ENCODE data around the gene STON2. TPM values are rescaled to one million over a fixed set of nuclear protein-coding genes. Genes with fewer than 3 reads are reported as not detected.

STON2 gene
- total RNA-seq, 3 donors from 2014 or later (not counting 1 experiment from before 2014, with no cell fraction given) = 1.7 to 4.8 (median 3.8) TPM

DNA sequence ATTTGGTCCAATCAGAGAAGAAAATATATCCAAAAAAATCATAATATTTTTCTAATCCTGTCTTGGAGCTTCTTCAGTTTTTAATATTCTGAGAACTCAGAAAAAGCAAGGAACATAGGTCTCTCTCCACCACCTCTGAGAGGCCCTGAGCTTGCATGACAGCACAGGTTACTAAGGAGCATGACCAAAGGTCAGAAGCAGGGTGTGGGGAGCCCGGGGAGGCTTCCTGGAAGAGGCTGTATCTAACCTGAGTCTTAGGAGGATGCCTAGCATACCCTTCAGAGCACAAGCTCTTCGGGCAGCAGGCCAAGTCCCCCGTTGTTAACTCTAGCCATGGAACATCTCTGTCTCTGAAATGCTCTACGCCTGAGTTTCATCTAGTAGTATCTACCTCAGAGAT, 15.7 kb upstream of the STON2 start:
- H3K27ac ChIP-seq (ENCODE audit: low read length) = no peak overlapping the region
- Mint-ChIP-seq H3K27me3 (ENCODE audit: low read depth in 2 of 2) (peaks cover 9% of the 10 kb centered on the region in 2 donors), H3K9me3 (peaks cover 0 to 5% of the 10 kb centered on the region in 2 donors), H3K4me1 (peaks cover 0 to 5% of the 10 kb centered on the region in 2 donors), H3K4me3 (no peak overlapping the region), H3K36me3 (no peaks in the 10 kb centered on the region), H3K27ac (no peak overlapping the region)
- intact Hi-C loops (cut with micrococcal nuclease) = no loop called here
- no peaks in the 10 kb centered on the region for H3K27me3 ChIP-seq (ENCODE audit: control insufficient read depth, insufficient read depth, low read length)
- H3K4me1 ChIP-seq (ENCODE audit: control insufficient read depth, insufficient read depth, low read length) = peaks cover 6% of the 10 kb centered on the region
- no peaks in the 10 kb centered on the region for H3K36me3 ChIP-seq (ENCODE audit: control insufficient read depth, insufficient read depth, low read length)
- H3K4me3 ChIP-seq (ENCODE audit: low read length) = no peak overlapping the region
- ATAC-seq (no peak), DNase-seq (no peak)
- TF ChIP-seq, protein P1, sequence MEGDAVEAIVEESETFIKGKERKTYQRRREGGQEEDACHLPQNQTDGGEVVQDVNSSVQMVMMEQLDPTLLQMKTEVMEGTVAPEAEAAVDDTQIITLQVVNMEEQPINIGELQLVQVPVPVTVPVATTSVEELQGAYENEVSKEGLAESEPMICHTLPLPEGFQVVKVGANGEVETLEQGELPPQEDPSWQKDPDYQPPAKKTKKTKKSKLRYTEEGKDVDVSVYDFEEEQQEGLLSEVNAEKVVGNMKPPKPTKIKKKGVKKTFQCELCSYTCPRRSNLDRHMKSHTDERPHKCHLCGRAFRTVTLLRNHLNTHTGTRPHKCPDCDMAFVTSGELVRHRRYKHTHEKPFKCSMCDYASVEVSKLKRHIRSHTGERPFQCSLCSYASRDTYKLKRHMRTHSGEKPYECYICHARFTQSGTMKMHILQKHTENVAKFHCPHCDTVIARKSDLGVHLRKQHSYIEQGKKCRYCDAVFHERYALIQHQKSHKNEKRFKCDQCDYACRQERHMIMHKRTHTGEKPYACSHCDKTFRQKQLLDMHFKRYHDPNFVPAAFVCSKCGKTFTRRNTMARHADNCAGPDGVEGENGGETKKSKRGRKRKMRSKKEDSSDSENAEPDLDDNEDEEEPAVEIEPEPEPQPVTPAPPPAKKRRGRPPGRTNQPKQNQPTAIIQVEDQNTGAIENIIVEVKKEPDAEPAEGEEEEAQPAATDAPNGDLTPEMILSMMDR (IDR thresholded peaks at IDR 0.05) = no peak
- H3K9me3 ChIP-seq (ENCODE audit: control insufficient read depth, insufficient read depth, low read length) = no peaks in the 10 kb centered on the region
- 57% methylated on average over 4 of the region's 4 CpGs for WGBS (ENCODE audit: insufficient coverage)

DNA sequence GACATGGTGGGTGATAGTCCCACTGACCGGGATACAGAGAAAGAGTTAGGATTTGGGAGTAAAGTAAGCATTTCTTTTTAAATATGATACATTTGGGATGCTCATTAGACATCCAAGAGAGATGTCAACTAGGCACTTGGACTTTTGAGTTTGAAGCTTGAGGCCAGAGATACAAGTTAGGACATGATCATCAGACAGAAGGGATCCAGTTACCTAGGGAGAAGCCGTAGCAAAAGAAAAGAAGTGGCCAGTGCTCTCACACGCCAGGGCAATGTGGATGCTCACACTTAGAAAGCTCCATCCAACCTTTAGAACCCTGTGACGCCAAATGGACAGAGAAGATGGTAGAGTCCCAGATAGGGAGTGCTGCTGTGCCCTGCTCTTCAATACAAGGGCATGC, 14.0 kb upstream of the STON2 start:
- Histone ChIP-seq H3K9me3 (ENCODE audit: control insufficient read depth, insufficient read depth, low read length) (no peaks in the 10 kb centered on the region), H3K4me1 (ENCODE audit: control insufficient read depth, insufficient read depth, low read length) (peaks cover 6% of the 10 kb centered on the region), H3K27ac (ENCODE audit: low read length) (no peak overlapping the region), H3K4me3 (ENCODE audit: low read length) (no peak overlapping the region), H3K36me3 (ENCODE audit: control insufficient read depth, insufficient read depth, low read length) (no peaks in the 10 kb centered on the region), H3K27me3 (ENCODE audit: control insufficient read depth, insufficient read depth, low read length) (no peaks in the 10 kb centered on the region)
- no peak overlapping the region for H3K27ac Mint-ChIP-seq
- H3K4me3 Mint-ChIP-seq = no peak overlapping the region
- 91% methylated on average over 4 of the region's 4 CpGs for WGBS (ENCODE audit: insufficient coverage)
- no peaks in the 10 kb centered on the region for H3K36me3 Mint-ChIP-seq
- TF ChIP-seq, protein P1 (IDR thresholded peaks at IDR 0.05) = no peak
- ATAC-seq (no peak), DNase-seq (no peak)
- intact Hi-C loops (cut with micrococcal nuclease) = no loop called here
- peaks cover 0 to 5% of the 10 kb centered on the region in 2 donors for H3K4me1 Mint-ChIP-seq
- H3K27me3 Mint-ChIP-seq (ENCODE audit: low read depth in 2 of 2) = peaks cover 9 to 13% of the 10 kb centered on the region in 2 donors
- H3K9me3 Mint-ChIP-seq = peaks cover 0 to 5% of the 10 kb centered on the region in 2 donors

DNA sequence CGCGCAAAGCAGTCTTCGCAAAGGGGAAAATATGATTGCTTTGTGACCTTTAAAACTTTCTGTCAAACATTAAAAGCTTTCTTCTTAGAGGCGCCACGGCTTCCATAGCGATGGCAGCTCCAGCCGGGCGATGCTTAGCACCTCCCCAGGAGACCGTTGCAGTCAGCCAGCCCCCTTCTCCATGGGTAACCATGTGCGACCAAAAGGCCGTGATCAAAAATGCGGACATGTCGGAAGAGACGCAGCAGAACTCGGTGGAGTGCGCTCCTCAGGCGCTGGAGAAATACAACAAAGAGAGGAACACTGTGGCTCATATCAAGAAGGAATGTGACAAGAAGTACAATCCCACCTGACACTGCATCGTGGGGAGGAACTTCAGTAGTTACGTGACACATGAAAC, 12.7 kb upstream of the STON2 start:
- no peak for ATAC-seq
- TF ChIP-seq, protein P1 (IDR thresholded peaks at IDR 0.05) = no peak
- intact Hi-C loops (cut with micrococcal nuclease) = no loop called here
- no peak overlapping the region for H3K27ac ChIP-seq (ENCODE audit: low read length)
- H3K27ac Mint-ChIP-seq = no peak overlapping the region
- no peak overlapping the region for H3K4me3 Mint-ChIP-seq
- H3K4me3 ChIP-seq (ENCODE audit: low read length) = no peak overlapping the region
- H3K36me3 ChIP-seq (ENCODE audit: control insufficient read depth, insufficient read depth, low read length) = no peaks in the 10 kb centered on the region
- peaks cover 0 to 5% of the 10 kb centered on the region in 2 donors for H3K9me3 Mint-ChIP-seq
- DNase-seq = no peak
- H3K36me3 Mint-ChIP-seq = no peaks in the 10 kb centered on the region
- H3K27me3 Mint-ChIP-seq (ENCODE audit: low read depth in 2 of 2) = peaks cover 9 to 13% of the 10 kb centered on the region in 2 donors
- H3K9me3 ChIP-seq (ENCODE audit: control insufficient read depth, insufficient read depth, low read length) = no peaks in the 10 kb centered on the region
- peaks cover 6% of the 10 kb centered on the region for H3K4me1 ChIP-seq (ENCODE audit: control insufficient read depth, insufficient read depth, low read length)
- H3K27me3 ChIP-seq (ENCODE audit: control insufficient read depth, insufficient read depth, low read length) = no peaks in the 10 kb centered on the region
- H3K4me1 Mint-ChIP-seq = peaks cover 0 to 5% of the 10 kb centered on the region in 2 donors
- WGBS (ENCODE audit: insufficient coverage) = 91% methylated on average over 19 of the region's 19 CpGs

DNA sequence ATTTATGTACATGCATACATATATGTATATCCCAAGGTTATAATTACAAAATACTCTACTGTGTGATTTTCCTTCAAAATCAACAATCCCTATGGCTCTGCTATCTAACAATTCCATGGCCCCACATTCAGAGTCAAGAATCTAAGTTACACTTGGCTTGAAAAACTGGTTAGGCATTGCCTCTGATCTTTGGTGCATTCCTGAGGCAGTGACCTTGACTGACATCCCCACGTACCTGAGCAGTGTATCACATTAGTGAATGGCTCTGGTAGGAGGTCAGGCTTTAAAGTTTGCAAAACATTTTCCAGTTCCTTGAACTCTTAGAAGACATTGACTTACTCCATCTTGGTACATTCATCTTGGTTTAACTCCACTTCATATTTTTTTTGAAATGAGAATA, 8.5 kb upstream of the STON2 start:
- no peak overlapping the region for H3K27ac Mint-ChIP-seq
- H3K4me1 Mint-ChIP-seq = no peaks in the 10 kb centered on the region
- no peaks in the 10 kb centered on the region for H3K36me3 ChIP-seq (ENCODE audit: control insufficient read depth, insufficient read depth, low read length)
- ATAC-seq (no peak), DNase-seq (no peak)
- no peaks in the 10 kb centered on the region for H3K9me3 ChIP-seq (ENCODE audit: control insufficient read depth, insufficient read depth, low read length)
- TF ChIP-seq, protein P1 (IDR thresholded peaks at IDR 0.05) = no peak
- H3K36me3 Mint-ChIP-seq = no peaks in the 10 kb centered on the region
- H3K9me3 Mint-ChIP-seq = peaks cover 0 to 2% of the 10 kb centered on the region in 2 donors
- no peak overlapping the region for H3K4me3 ChIP-seq (ENCODE audit: low read length)
- intact Hi-C loops (cut with micrococcal nuclease) = no loop called here
- no peak overlapping the region for H3K4me3 Mint-ChIP-seq
- peaks cover 8 to 10% of the 10 kb centered on the region in 2 donors for H3K27me3 Mint-ChIP-seq (ENCODE audit: low read depth in 2 of 2)
- WGBS (ENCODE audit: insufficient coverage) = 75% methylated on average over 1 of the region's 1 CpG
- H3K4me1 ChIP-seq (ENCODE audit: control insufficient read depth, insufficient read depth, low read length) = no peaks in the 10 kb centered on the region
- H3K27ac ChIP-seq (ENCODE audit: low read length) = no peak overlapping the region
- no peaks in the 10 kb centered on the region for H3K27me3 ChIP-seq (ENCODE audit: control insufficient read depth, insufficient read depth, low read length)
